ENCODE data around the gene ZRANB2. TPM values are rescaled to one million over a fixed set of nuclear protein-coding genes. Genes with fewer than 3 reads are reported as not detected.

Gene ZRANB2
- total and polyA plus RNA-seq, 2 experiments from 2014 or later: 63.3 to 69.8 TPM

DNA sequence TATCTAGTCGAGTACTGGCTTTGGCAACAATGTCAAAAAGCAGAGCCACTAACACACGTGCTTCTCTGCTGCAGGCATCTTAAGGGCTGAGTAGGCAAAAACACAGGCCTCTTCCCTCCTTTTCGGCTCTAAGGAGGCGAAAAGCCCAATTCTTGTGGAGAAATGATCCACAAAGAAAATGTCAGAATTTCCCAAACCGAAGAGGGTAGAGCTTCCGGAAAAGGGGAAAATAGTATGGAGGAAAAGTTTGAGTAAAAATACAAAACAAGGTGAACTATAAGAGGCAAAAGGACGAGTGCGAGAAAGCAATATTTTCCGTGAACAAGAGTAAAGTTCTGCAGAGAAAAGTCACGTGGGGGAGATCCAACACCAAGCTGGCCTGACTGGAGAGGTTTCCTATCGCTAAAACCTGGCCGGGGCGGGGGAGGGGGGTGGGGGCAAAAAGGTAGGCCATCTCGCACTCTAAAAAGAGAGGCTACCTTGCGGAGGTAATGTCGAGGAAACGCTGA lies 551 bp downstream of the ZRANB2 start:
- no peaks in the 10 kb centered on the region for H3K27me3 ChIP-seq
- H3K9me3 ChIP-seq (ENCODE audit: low read depth): no peaks in the 10 kb centered on the region
- H2AFZ ChIP-seq: peak overlapping the region; percentile 75
- no peak for TF ChIP-seq EZH2 (IDR thresholded peaks at IDR 0.05; ENCODE audit: borderline replicate concordance)
- TF ChIP-seq, protein P1, sequence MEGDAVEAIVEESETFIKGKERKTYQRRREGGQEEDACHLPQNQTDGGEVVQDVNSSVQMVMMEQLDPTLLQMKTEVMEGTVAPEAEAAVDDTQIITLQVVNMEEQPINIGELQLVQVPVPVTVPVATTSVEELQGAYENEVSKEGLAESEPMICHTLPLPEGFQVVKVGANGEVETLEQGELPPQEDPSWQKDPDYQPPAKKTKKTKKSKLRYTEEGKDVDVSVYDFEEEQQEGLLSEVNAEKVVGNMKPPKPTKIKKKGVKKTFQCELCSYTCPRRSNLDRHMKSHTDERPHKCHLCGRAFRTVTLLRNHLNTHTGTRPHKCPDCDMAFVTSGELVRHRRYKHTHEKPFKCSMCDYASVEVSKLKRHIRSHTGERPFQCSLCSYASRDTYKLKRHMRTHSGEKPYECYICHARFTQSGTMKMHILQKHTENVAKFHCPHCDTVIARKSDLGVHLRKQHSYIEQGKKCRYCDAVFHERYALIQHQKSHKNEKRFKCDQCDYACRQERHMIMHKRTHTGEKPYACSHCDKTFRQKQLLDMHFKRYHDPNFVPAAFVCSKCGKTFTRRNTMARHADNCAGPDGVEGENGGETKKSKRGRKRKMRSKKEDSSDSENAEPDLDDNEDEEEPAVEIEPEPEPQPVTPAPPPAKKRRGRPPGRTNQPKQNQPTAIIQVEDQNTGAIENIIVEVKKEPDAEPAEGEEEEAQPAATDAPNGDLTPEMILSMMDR (IDR thresholded peaks at IDR 0.05; ENCODE audit: poor library complexity): no peak
- TF ChIP-seq EZH2phosphoT487 (IDR thresholded peaks at IDR 0.05; ENCODE audit: low read depth, severe bottlenecking, unreplicated experiment): no peak
- peaks cover 16% of the 10 kb centered on the region for H3K4me1 ChIP-seq (ENCODE audit: insufficient read depth)
- peaks cover 53% of the 10 kb centered on the region for H3K79me2 ChIP-seq
- peak; percentile 66 for DNase-seq (ENCODE audit: low spot score)
- WGBS (ENCODE audit: low lambda C conversion rate, missing lambda C conversion rate): 2% methylated on average over 14 of the region's 17 CpGs
- H4K20me1 ChIP-seq (ENCODE audit: insufficient read depth, poor library complexity, severe bottlenecking): peaks cover 35% of the 10 kb centered on the region
- no peaks in the 10 kb centered on the region for H3K9me2 ChIP-seq (replicated peaks; ENCODE audit: insufficient read depth)
- H3K4me3 ChIP-seq: peak overlapping the region; percentile 88
- peak overlapping the region; percentile 90 for H3K27ac ChIP-seq
- H3K4me2 ChIP-seq: peak overlapping the region; percentile 91
- H3K36me3 ChIP-seq (replicated peaks; ENCODE audit: insufficient read depth, low read depth): no peaks in the 10 kb centered on the region

DNA sequence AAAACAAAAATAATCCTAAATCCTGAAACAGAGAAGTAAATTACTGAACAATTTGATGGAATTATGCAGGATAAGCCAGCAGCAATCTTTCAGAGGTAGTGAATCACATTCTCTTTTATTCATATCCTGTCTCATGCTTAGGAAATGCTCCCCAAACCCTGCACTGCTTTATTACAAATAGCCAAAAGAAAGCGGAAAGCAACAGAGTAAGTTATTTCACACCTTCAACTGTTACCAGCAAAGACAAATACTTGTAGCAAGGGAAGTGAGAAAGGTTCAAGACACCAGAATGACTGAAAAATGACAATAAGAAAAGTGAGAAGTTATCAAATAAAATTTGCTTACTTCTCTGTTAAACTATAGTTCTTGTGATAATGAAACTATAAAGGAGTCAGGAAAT lies 6.2 kb downstream of the ZRANB2 start:
- H4K20me1 ChIP-seq (ENCODE audit: insufficient read depth, poor library complexity, severe bottlenecking): peaks cover 41% of the 10 kb centered on the region
- no peak overlapping the region for H3K4me2 ChIP-seq
- H3K27me3 ChIP-seq: no peaks in the 10 kb centered on the region
- DNase-seq (ENCODE audit: low spot score): no peak
- H3K9me2 ChIP-seq (replicated peaks; ENCODE audit: insufficient read depth): no peaks in the 10 kb centered on the region
- H2AFZ ChIP-seq: no peak overlapping the region
- no peaks in the 10 kb centered on the region for H3K9me3 ChIP-seq (ENCODE audit: low read depth)
- no peak overlapping the region for H3K27ac ChIP-seq
- WGBS (ENCODE audit: low lambda C conversion rate, missing lambda C conversion rate): 92% methylated on average over 1 of the region's 1 CpG
- H3K79me2 ChIP-seq: peaks cover 61% of the 10 kb centered on the region
- TF ChIP-seq EZH2 (IDR thresholded peaks at IDR 0.05; ENCODE audit: borderline replicate concordance) (no peak), EZH2phosphoT487 (IDR thresholded peaks at IDR 0.05; ENCODE audit: low read depth, severe bottlenecking, unreplicated experiment) (no peak)
- TF ChIP-seq, protein P1 (IDR thresholded peaks at IDR 0.05; ENCODE audit: poor library complexity): no peak
- H3K4me1 ChIP-seq (ENCODE audit: insufficient read depth): peaks cover 10% of the 10 kb centered on the region
- no peak overlapping the region for H3K4me3 ChIP-seq
- H3K36me3 ChIP-seq (replicated peaks; ENCODE audit: insufficient read depth, low read depth): peaks cover 16% of the 10 kb centered on the region

DNA sequence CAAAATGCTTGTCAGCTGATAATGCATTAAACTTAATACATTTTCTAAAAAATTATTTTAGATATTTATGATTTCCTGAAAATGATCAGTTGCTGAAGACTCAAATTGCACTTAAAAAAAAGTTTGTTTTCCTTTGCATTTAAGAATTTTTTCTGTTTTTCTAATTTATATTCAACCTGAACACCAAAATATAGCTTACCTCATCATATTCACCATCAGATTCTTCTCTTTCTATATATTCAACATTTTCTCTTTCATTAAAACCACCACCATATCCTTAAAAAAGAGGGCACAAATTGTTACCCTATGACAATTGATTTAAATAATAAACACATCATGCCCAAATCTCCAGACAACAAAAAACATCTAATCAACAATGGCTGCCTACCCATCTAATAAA lies 8.6 kb downstream of the ZRANB2 start:
- Histone ChIP-seq H3K4me1 (ENCODE audit: insufficient read depth) (no peaks in the 10 kb centered on the region), H3K79me2 (peaks cover 40% of the 10 kb centered on the region), H3K27me3 (no peaks in the 10 kb centered on the region), H4K20me1 (ENCODE audit: insufficient read depth, poor library complexity, severe bottlenecking) (peaks cover 27% of the 10 kb centered on the region), H2AFZ (no peak overlapping the region), H3K27ac (no peak overlapping the region), H3K4me2 (no peak overlapping the region), H3K9me2 (replicated peaks; ENCODE audit: insufficient read depth) (no peaks in the 10 kb centered on the region), H3K4me3 (no peak overlapping the region), H3K36me3 (replicated peaks; ENCODE audit: insufficient read depth, low read depth) (peaks cover 16% of the 10 kb centered on the region), H3K9me3 (ENCODE audit: low read depth) (no peaks in the 10 kb centered on the region)
- DNase-seq (ENCODE audit: low spot score): no peak
- TF ChIP-seq, protein P1 (IDR thresholded peaks at IDR 0.05; ENCODE audit: poor library complexity): no peak
- TF ChIP-seq EZH2phosphoT487 (IDR thresholded peaks at IDR 0.05; ENCODE audit: low read depth, severe bottlenecking, unreplicated experiment): no peak
- no peak for TF ChIP-seq EZH2 (IDR thresholded peaks at IDR 0.05; ENCODE audit: borderline replicate concordance)

DNA sequence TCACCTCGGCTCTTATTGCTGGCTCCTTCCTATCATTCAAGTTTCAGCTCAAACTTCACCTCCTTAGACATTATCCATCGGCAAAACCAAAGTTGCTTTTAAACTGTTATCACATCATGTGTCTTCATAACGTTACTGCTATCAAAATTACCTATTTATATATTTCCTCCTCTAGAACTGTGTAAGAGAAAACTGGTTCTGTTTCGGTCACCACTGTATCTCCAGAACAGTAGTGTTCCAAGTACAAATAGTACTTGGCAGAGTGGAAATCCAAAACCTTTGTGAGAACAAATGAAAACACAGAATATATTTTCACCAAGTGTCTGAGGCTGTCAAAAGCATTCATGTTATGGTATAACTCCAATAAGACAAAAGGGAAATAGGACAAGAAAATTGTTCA lies 9.1 kb downstream of the ZRANB2 start:
- TF ChIP-seq, protein P1 (IDR thresholded peaks at IDR 0.05; ENCODE audit: poor library complexity): no peak
- no peak for TF ChIP-seq EZH2phosphoT487 (IDR thresholded peaks at IDR 0.05; ENCODE audit: low read depth, severe bottlenecking, unreplicated experiment)
- no peak for TF ChIP-seq EZH2 (IDR thresholded peaks at IDR 0.05; ENCODE audit: borderline replicate concordance)
- Histone ChIP-seq H4K20me1 (ENCODE audit: insufficient read depth, poor library complexity, severe bottlenecking) (peaks cover 23% of the 10 kb centered on the region), H3K9me3 (ENCODE audit: low read depth) (no peaks in the 10 kb centered on the region), H3K4me2 (no peak overlapping the region), H3K36me3 (replicated peaks; ENCODE audit: insufficient read depth, low read depth) (peaks cover 16% of the 10 kb centered on the region), H3K27ac (no peak overlapping the region), H3K9me2 (replicated peaks; ENCODE audit: insufficient read depth) (no peaks in the 10 kb centered on the region), H2AFZ (no peak overlapping the region), H3K79me2 (peaks cover 35% of the 10 kb centered on the region), H3K27me3 (no peaks in the 10 kb centered on the region), H3K4me3 (no peak overlapping the region), H3K4me1 (ENCODE audit: insufficient read depth) (no peaks in the 10 kb centered on the region)
- WGBS (ENCODE audit: low lambda C conversion rate, missing lambda C conversion rate): 96% methylated on average over 4 of the region's 4 CpGs
- DNase-seq (ENCODE audit: low spot score): no peak

Measured in hepatocyte (in vitro differentiated cells).